Femur (tissue), 1 donor: Measurements from ENCODE around the gene DLX2.
"Not testable (repeated sequence)": the region's sequence is repeated elsewhere in the genome, so short reads cannot be mapped to it uniquely, and the experiment has no call there.

ENCODE experiments used
- DNase-seq: peaks from one replicate; pipeline ENCODE4 v3.0.0-alpha.2; 2017

Gene DLX2

DNA sequence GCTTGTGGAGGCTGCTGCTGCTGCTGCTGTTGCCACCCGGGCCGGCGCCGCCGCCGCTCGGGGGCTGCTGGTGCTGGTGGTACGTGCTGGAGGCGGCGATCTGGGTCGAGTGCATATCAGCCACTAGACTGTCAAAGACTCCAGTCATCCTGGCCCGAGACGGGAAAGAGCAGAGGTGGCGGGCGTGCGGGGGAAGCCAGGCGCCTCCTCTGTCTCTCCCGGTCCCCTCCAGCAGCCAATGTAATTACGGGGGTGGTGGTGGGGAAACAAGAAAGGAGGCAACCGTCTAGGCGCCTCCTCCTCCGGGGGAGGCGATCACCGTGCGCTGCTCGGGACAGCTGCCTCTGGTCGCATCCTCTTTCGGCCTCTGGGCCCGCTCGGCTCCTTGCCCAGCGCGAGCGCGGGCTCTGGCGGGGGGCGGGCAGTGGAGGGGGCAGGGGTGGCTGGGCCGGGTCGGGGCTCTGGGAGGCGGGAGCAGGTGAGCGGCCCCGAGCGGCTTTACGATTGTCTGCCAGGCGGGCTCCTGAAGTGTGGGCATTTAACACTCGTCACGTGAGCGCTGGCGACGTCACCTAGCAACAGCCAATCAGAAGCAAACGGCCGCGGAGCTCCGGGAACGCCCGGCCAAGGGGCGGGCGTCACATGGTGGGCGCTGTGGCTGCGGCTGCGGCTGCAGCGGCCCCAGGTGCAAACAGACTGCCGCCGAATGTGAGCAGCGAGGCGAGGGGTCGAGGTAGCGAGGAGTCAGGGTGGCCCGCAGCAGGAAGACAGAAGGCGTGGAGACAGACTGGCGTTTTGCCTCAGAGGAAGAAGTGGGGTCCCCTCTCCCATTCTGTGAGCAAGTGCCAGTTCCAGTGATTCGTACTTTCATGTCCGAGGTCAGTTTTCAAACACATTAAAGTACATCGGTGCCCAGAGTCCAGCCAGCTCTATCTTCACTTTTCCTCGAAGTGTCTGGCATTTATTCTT, at the start of gene DLX2:
Gene DLX2 (minus strand): TSS at position 510 of the 969 bp plus-strand sequence. CDS start 362 bp downstream, at position 148.
- peak; percentile 93 for DNase-seq

GRCh38 chr2:172147944-172148650, 45.4 kb upstream of the DLX2 start:
- DNase-seq, result no peak

DNA sequence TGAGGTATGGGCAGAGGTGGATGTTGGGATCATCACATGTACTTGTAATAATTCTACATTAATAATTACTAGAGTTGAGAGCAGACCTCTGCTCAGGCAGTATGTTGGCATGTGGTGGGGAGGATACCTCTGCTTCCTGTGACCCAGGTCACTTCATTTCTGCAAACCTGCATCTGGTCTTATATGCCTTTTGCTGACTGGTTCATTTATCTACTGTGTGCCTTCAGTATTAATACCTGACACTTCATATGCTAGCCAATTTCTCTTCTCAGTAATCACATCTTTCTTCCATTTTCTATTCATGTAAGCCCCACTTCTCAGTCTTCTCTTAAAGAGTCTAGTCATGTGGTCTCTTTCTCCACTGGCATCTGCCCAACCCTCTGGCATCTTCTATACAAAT, 41.1 kb upstream of the DLX2 start:
- no peak for DNase-seq

DNA sequence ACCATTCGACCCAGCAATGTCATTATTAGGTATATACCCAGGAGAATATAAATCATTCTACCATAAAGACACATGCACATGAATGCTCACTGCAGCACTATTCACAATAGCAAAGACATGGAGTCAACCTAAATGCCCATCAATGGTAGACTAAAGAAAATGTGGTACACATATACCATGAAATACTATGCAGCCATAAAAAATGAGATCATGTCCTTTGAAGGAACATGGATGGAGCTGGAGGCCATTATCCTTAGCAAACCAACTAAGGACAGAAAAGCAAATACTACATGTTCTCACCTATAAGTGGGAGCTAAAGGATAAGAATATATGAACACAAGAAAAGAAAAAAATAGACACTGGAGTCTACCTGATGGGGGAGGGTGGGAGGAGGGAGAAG, 36.0 kb upstream of the DLX2 start:
- DNase-seq, result not testable (repeated sequence)

DNA sequence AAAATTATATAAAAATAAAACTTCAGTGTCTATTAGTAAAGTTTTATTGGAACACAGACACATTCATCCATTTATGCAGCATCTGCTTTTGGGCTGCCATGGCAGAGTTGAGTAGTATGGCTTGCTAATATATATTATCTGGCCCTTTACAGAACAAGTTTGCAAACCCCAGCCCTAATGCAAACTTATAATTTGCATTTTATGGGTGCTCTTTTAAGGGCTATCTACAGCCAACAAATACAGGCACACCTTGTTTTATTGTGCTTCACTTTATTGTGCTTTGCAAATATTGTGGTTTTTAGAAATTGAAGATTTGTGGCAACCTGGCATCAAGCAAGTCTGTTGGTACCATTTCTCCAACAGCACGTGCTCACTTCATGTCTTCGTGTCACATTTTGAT, 35.2 kb upstream of the DLX2 start:
- no peak for DNase-seq

- DNase-seq, result no peak
Observed at GRCh38 chr2:172137109-172137508, 34.4 kb upstream of the DLX2 start.

GRCh38 chr2:172135446-172135845, 32.7 kb upstream of the DLX2 start:
- DNase-seq, result no peak

GRCh38 chr2:172134270-172134669, 31.6 kb upstream of the DLX2 start:
- DNase-seq, result no peak

DNA sequence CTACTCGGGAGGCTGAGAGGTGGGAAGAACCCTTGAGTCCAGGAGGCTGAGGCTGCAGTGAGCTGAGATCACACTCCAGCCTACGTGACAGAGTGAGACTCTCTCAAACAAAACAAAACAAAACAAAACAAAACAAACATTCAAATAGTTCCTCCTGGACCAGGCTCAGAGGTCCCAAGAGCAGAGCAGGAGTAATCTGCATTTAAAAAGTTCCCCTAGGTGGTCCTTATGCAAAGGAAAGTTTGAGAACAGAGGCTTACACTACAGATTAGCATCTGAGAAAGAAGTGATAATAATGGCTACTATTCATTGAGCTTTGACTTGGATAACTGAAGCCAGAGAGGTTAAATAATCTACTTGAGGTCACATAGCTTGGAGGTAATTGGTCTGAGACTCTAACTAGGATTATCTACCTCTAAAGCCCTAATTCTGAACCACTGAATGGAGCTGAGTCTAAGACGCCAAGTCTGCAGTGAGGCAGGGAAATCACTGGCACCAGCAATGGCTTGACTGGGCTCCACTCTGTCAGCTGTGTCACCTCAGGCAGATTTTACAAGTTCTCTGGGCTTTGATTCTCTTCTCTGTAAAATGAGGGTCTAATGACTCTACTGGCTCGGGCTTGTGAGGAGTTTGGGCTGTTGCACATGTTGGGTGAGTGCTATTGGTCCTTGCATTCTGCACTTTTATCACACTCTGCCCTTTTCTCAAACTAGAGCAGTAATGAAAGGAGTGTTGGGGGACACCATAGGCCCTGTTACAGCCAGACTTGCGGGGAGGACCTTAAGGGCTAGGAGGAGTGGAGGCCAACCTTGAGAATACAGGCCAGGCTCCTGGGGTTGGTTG, 29.2 kb upstream of the DLX2 start:
- DNase-seq, result no peak

DNA sequence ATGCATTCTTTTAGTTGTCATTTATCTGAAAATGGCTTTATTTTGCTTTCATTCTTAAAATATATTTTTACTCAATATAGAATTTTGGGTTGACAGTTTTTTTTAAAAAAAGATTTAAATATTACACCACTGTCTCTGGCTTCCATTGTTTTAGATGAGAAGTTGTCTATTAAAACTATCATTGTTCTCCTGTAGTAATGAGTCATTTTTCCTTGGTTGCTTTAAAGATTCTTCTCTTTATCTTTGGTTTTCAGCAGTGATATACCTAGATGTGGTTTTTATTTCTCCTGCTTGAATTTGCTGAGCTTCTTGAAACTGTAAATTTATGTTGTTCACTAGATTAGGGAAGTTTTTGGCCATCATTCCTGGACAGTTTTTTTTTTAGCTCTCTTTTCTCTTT, 26.7 kb upstream of the DLX2 start:
- no peak for DNase-seq

GRCh38 chr2:172128484-172128883, 25.8 kb upstream of the DLX2 start:
- DNase-seq, result no peak

GRCh38 chr2:172120118-172120517, 17.4 kb upstream of the DLX2 start:
- DNase-seq, result no peak

DNA sequence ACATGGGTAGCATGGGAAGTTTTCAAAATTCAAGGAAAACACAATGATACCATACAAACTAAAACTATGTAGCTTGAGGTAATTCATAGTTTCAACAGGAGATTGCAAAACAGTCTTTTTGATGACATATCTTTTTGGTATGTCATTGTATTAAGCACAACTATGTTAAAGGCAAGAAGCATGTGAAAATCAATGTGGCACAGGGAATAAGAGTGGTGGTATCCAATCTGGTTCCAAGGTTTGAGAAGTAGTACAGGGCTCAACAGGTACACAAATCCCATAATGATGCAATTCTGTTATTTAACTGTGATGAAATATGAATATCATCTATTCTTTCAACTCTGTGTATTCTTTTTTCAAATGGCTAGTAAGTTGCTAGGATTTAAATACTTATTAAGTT, 16.4 kb upstream of the DLX2 start:
- no peak for DNase-seq

DNA sequence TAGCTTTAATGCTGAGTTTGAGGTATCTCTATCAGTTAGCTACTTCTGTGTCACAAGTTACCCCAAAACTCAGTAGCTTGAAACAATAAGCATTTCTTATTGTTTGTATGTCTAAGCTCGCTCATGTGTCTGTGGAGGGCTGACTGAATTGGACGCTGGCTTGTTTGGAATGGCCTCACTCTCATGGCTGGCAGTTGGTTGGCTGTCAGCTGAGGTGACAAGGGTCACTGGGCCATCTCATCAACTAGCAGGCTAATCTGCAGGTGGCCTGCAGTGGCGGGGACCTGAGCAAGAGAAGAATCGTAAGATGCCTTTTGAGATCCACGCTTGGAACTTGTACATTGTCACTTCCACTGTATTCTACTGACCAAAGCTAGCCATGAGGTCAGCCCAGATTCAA, 13.4 kb upstream of the DLX2 start:
- no peak for DNase-seq

- no peak for DNase-seq
Observed at GRCh38 chr2:172114579-172114978, 11.9 kb upstream of the DLX2 start.

DNA sequence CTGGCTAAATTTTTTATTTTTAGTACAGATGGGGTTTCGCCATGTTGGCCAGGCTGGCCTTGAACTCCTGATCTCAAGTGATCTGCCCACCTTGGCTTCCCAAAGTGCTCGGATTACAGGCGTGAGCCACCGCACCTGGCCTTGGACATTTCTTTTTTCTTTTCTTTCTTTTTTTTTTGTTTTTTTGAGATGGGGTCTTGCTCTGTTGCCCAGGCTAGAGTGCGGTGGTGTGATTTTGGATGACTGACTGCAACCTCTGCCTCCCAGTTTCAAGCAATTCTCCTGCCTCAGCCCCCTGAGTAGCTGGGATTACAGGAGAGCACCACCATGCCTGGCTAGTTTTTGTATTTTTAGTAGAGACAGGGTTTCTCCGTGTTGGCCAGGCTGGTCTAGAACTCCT, 11.5 kb upstream of the DLX2 start:
- DNase-seq, result not testable (repeated sequence)

DNA sequence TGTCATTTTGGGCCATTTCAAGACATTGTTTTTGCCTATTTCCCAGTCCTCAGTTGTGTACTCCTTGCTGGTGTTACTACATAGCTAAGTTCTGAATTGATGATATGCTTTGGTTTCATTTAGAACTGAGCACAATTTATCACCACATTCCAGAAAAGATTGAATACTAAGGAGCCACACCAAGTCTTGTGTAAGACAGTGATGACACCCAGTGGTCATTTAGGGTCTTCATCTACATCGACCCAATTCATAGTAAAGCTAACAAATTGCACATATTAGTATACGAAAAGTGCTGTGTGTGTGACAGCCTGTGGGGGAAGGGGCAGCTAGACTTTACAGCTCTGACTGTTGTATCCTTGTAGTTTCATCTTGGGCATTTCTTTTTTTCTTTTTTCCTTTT, 10.9 kb upstream of the DLX2 start:
- DNase-seq, result no peak

GRCh38 chr2:172109988-172110811, 7.5 kb upstream of the DLX2 start:
- DNase-seq, result no peak

GRCh38 chr2:172109256-172109987, 6.7 kb upstream of the DLX2 start:
- DNase-seq, result no peak

- DNase-seq, result no peak
Observed at GRCh38 chr2:172108587-172108930, 5.9 kb upstream of the DLX2 start.
